B cell (primary cell): ENCODE data around the gene NFATC1. TPM values are rescaled to one million over a fixed set of nuclear protein-coding genes. Genes with fewer than 3 reads are reported as not detected.
A peak's percentile ranks its signal among the peaks of the same experiment; 100 is the strongest.

Experiments used
- ATAC-seq: fragments of 200-7000 bp; cut with Tn5 transposase; one replicate; pipeline ENCODE4 v1.10.0; 2021; ENCODE audit warnings: low read depth, mild to moderate bottlenecking, moderate number of reproducible peaks, moderate library complexity
- CTCF ChIA-PET: fragments of 350-600 bp; sonication (Branson Sonifier 250); formaldehyde crosslinking; loops from one replicate; lab custom pipeline; 2021; ENCODE audit warnings: antibody characterized with exemption, inconsistent platforms; lab: Charles Lee
- POLR2A ChIA-PET: fragments of 350-600 bp; sonication (Branson Sonifier 250); formaldehyde crosslinking; loops from one replicate; lab custom pipeline; 2021; ENCODE audit warnings: antibody characterized with exemption; lab: Charles Lee
- DNase-seq: peaks from one replicate; pipeline ENCODE4 v3.0.0; 2013
- H2AFZ ChIP-seq: 2 replicates; pipeline ENCODE4 v1.6.1; 2012; ENCODE audit warnings: mild to moderate bottlenecking, low read depth, low read length; ENCODE audit not compliant: insufficient read depth, poor library complexity, severe bottlenecking
- H3K27ac ChIP-seq, 2 donors: 1 replicate in 1 of 2; 2 replicates in 1 of 2; pipeline ENCODE4 v1.5.1; 2012 to 2013; ENCODE audit warnings: low read length in 2 of 2, mild to moderate bottlenecking in 2 of 2, moderate library complexity in 1 of 2
- H3K27me3 ChIP-seq, 4 experiments: fragments of 200-600 bp in 1 of 4; sonication (generic) in 1 of 4; replicated peaks in 1 of 4; 1 replicate in 2 of 4; 2 replicates in 2 of 4; pipeline versions ENCODE4 v1.6.1 to v1.7.0; 2013 to 2016; ENCODE audit warnings: low read length in 3 of 4, mild to moderate bottlenecking in 2 of 4, mixed read lengths in 1 of 4, moderate library complexity in 1 of 4; ENCODE audit not compliant: insufficient read depth in 4 of 4, control insufficient read depth in 3 of 4; ENCODE audit errors: control extremely low read depth in 1 of 4
- H3K36me3 ChIP-seq, 2 experiments: replicated peaks in 1 of 2; 1 replicate in 1 of 2; 2 replicates in 1 of 2; pipeline versions ENCODE4 v1.6.1 to v1.7.1; 2013; ENCODE audit warnings: low read length in 1 of 2; ENCODE audit not compliant: insufficient read depth in 2 of 2, control insufficient read depth in 1 of 2; ENCODE audit errors: control extremely low read depth in 1 of 2, extremely low read depth in 1 of 2
- H3K4me1 ChIP-seq, 2 donors: fragments of 200-600 bp in 1 of 2; sonication (generic) in 1 of 2; 1 replicate in 1 of 2; 2 replicates in 1 of 2; pipeline versions ENCODE4 v1.5.1 to v1.6.1; 2013 to 2017; ENCODE audit warnings: low read length in 2 of 2; ENCODE audit not compliant: control insufficient read depth in 2 of 2, insufficient read depth in 2 of 2
- H3K4me2 ChIP-seq: replicated peaks from 2 replicates; pipeline ENCODE3; 2012; ENCODE audit warnings: mild to moderate bottlenecking, low read depth, low read length; ENCODE audit not compliant: poor library complexity, severe bottlenecking
- H3K4me3 ChIP-seq, 5 experiments: fragments of 200-600 bp in 1 of 5; sonication (generic) in 1 of 5; 1 replicate in 3 of 5; 2 replicates in 2 of 5; pipeline versions ENCODE4 v1.5.1 to v1.7.0; 2011 to 2016; ENCODE audit warnings: low read length in 4 of 5, mild to moderate bottlenecking in 4 of 5, low read depth in 2 of 5, control low read depth in 1 of 5, moderate library complexity in 1 of 5; ENCODE audit not compliant: insufficient read depth in 1 of 5; ENCODE audit errors: control extremely low read depth in 1 of 5, extremely low read depth in 1 of 5
- H3K79me2 ChIP-seq: fragments of 200-600 bp; sonication (generic); one replicate; pipeline ENCODE4 v1.6.0; 2016; ENCODE audit warnings: low read length; ENCODE audit not compliant: control insufficient read depth, insufficient read depth
- H3K9ac ChIP-seq: fragments of 200-600 bp; sonication (generic); 2 replicates; pipeline ENCODE4 v1.6.1; 2017; ENCODE audit warnings: mild to moderate bottlenecking, low read length, moderate library complexity
- H3K9me3 ChIP-seq, 3 donors: one replicate each; pipeline versions ENCODE4 v1.6.1 to v1.7.1; 2013; ENCODE audit warnings: low read length in 2 of 3; ENCODE audit not compliant: control insufficient read depth in 2 of 3, insufficient read depth in 1 of 3; ENCODE audit errors: control extremely low read depth in 1 of 3
- H4K20me1 ChIP-seq: 2 replicates; pipeline ENCODE4 v1.6.0; 2012; ENCODE audit warnings: mild to moderate bottlenecking, low read length; ENCODE audit not compliant: insufficient read depth, control insufficient read depth, poor library complexity, severe bottlenecking
- H3K27ac Mint-ChIP-seq: one replicate; pipeline ENCODE4 v1.8.0; 2021; ENCODE audit warnings: mixed read lengths
- H3K27me3 Mint-ChIP-seq: one replicate; pipeline ENCODE4 v1.8.0; 2021; ENCODE audit warnings: mixed read lengths
- H3K4me1 Mint-ChIP-seq: one replicate; pipeline ENCODE4 v1.8.0; 2021; ENCODE audit warnings: mixed read lengths
- H3K4me3 Mint-ChIP-seq: one replicate; pipeline ENCODE4 v1.8.0; 2021; ENCODE audit warnings: mixed read lengths
- H3K9me3 Mint-ChIP-seq: one replicate; pipeline ENCODE4 v1.8.0; 2022; ENCODE audit warnings: mixed read lengths; ENCODE audit not compliant: insufficient read depth
- EZH2 ChIP-seq: IDR thresholded peaks from 2 replicates; pipeline ENCODE4 v1.6.1; 2012; ENCODE audit warnings: borderline replicate concordance, low read depth, mild to moderate bottlenecking, moderate library complexity, low read length; ENCODE audit not compliant: insufficient read depth, poor library complexity, severe bottlenecking
- WGBS: methylation state at CpG from one replicate; pipeline ENCODE4 v1.1.5; 2013; ENCODE audit warnings: missing lambda C conversion rate; ENCODE audit not compliant: insufficient coverage; 5-methylcytosine and 5-hydroxymethylcytosine counted together
- intact Hi-C: fragments of 100-400 bp; cut with micrococcal nuclease; formaldehyde crosslinking; loops from one replicate; pipeline ENCODE4 v1.10.0; 2022
- polyA plus RNA-seq: library from polyadenylated mRNA; depleted of rRNA; stranded (reverse); fragments of >200 nt; gene quantifications from 2 replicates; pipeline ENCODE4 v1.2.3, GENCODE V29; 2012
- total RNA-seq, 2 donors: library from RNA; stranded (reverse); fragments of 120-200 nt in 1 of 2; gene quantifications; 1 replicate in 1 of 2; 2 replicates in 1 of 2; pipeline versions ENCODE4 v1.2.3 to v1.2.4, GENCODE V29; 2013 to 2022
- TF ChIP-seq, protein P1 (sequence below): fragments of 200-600 bp; IDR thresholded peaks from one replicate; pipeline ENCODE4 v1.8.0; 2022; ENCODE audit warnings: antibody characterized with exemption, mild to moderate bottlenecking

NFATC1 gene
- total and polyA plus RNA-seq, 2 donors (not counting 1 experiment from before 2014, with no cell fraction given), result 32.2 to 108 TPM

DNA sequence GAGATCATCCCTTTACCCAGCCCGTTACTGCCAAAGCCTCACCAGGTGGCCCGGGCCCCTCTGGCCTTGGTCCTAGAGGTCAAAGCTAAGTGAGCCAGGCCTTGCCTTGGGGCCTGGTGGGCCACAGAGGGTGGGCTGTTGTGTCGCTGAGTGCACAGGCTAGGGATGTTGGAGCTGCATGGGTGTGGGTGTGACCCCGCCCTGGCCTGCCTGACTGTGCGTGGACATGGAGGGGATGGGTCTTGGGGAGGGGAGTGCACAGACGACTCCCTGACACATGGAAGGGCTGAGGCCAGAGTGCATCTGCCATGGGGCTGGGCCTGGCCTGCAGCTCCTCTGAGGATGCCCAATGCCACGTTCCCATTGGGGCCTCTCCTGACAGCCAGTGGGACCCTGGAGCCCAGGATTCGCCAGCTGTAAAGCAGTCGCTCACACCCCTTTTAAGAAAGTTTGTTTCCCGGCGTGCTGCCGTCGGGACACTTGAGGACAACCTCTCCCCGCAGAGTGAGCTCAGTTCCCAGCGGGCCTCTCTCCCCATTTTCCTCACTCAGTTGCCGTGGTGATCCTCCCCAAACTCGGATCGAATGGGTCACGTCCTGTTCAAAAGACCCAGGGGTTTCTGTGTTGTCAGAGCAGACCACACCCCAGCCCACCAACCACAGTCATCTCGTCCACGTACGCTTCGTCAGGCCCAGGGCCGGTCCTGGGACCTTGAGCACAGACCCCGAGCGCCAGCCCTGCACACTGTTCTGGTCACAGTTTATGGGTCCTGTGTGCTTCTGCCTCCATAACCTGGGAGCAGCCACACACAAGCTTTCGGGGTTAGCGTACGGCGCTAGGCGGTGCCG, 93.5 kb downstream of the NFATC1 start:
- Histone ChIP-seq H3K79me2 (peaks cover 88% of the 10 kb centered on the region), H3K27me3 (no peaks in the 10 kb centered on the region), H3K27ac (no peak overlapping the region), H3K9me3 (peaks cover 0 to 9% (median 0%) of the 10 kb centered on the region in 3 donors), H3K4me3 (no peak overlapping the region), H3K4me2 (no peak overlapping the region), H3K4me1 (peaks cover 0 to 4% of the 10 kb centered on the region in 2 donors), H3K9ac (no peak overlapping the region), H3K36me3 (peaks cover 0 to 66% of the 10 kb centered on the region in 2 experiments), H4K20me1 (peaks cover 69% of the 10 kb centered on the region), H2AFZ (no peak overlapping the region)
- Mint-ChIP-seq H3K4me1 (peaks cover 9% of the 10 kb centered on the region), H3K9me3 (no peaks in the 10 kb centered on the region), H3K4me3 (no peak overlapping the region), H3K27ac (peak overlapping the region; percentile 46), H3K27me3 (no peaks in the 10 kb centered on the region)
- ChIA-PET POLR2A (no interaction called here), CTCF (no interaction called here)
- TF ChIP-seq, protein P1, sequence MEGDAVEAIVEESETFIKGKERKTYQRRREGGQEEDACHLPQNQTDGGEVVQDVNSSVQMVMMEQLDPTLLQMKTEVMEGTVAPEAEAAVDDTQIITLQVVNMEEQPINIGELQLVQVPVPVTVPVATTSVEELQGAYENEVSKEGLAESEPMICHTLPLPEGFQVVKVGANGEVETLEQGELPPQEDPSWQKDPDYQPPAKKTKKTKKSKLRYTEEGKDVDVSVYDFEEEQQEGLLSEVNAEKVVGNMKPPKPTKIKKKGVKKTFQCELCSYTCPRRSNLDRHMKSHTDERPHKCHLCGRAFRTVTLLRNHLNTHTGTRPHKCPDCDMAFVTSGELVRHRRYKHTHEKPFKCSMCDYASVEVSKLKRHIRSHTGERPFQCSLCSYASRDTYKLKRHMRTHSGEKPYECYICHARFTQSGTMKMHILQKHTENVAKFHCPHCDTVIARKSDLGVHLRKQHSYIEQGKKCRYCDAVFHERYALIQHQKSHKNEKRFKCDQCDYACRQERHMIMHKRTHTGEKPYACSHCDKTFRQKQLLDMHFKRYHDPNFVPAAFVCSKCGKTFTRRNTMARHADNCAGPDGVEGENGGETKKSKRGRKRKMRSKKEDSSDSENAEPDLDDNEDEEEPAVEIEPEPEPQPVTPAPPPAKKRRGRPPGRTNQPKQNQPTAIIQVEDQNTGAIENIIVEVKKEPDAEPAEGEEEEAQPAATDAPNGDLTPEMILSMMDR, result no peak
- no peak for TF ChIP-seq EZH2
- intact Hi-C loops, result no loop called here
- no peak for ATAC-seq
- 98% methylated on average over 32 of the region's 32 CpGs for WGBS
- DNase-seq, result no peak

DNA sequence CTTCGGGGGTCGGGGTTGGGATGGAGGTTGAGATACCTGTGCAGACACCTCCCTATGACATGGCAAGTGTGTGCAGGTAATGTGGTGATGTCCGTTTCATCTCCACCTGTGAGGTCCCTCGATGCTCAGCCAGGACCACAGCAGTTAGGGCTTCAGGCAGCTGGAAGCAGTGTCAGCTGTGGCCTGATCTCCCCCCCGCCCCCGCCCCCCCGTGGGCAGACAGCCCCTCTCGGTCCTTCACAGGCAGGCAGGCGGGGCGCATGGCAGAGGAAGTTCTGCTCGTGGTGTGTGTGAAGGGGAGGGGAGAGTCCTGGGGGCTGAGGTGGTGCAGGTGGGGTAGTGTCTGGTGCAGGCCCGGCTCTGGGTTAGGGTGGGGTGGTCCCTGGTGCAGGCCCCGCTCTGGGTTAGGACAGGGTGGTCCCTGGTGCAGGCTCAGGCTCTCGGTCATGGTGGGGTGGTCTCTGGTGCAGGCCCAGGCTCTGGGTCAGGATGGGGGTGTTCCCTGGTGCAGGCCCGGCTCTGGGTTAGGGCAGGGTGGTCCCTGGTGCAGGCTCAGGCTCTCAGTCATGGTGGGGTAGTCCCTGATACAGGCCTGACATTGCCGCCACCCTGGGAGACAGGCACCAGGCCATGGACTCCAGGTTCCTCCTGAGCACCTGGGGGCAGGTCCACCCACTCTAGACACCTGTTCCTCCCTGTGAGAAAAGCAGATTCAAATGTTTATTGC, 94.3 kb downstream of the NFATC1 start:
- Histone ChIP-seq H3K9me3 (peaks cover 0 to 9% (median 0%) of the 10 kb centered on the region in 3 donors), H3K4me3 (no peak overlapping the region), H3K27ac (no peak overlapping the region), H4K20me1 (peaks cover 65% of the 10 kb centered on the region), H3K9ac (no peak overlapping the region), H3K4me2 (no peak overlapping the region), H3K36me3 (peaks cover 0 to 58% of the 10 kb centered on the region in 2 experiments), H3K79me2 (peaks cover 84% of the 10 kb centered on the region), H3K4me1 (peaks cover 2 to 7% of the 10 kb centered on the region in 2 donors), H3K27me3 (no peaks in the 10 kb centered on the region), H2AFZ (no peak overlapping the region)
- ATAC-seq, result no peak
- Mint-ChIP-seq H3K27ac (no peak overlapping the region), H3K4me3 (no peak overlapping the region), H3K27me3 (no peaks in the 10 kb centered on the region), H3K4me1 (peaks cover 8% of the 10 kb centered on the region), H3K9me3 (no peaks in the 10 kb centered on the region)
- no peak for DNase-seq
- ChIA-PET POLR2A (no interaction called here), CTCF (no interaction called here)
- 50% methylated on average over 13 of the region's 16 CpGs for WGBS
- no peak for TF ChIP-seq EZH2
- TF ChIP-seq, protein P1, result no peak
- intact Hi-C loops, result no loop called here
